ENCODE results near the gene CEP112.
"Not testable (repeated sequence)": the region's sequence is repeated elsewhere in the genome, so short reads cannot be mapped to it uniquely, and the experiment has no call there.

GRCh38 chr17:65808566-65808965, 383.4 kb downstream of the CEP112 start:
- not testable (repeated sequence) for TF ChIP-seq EZH2 (IDR thresholded peaks at IDR 0.05); POLR2AphosphoS5 (IDR thresholded peaks at IDR 0.05; ENCODE audit: borderline replicate concordance, low read depth, low read length)

All from SK-N-MC (cell line).